ENCODE data around the gene IFRD2. TPM values are rescaled to one million over a fixed set of nuclear protein-coding genes. Genes with fewer than 3 reads are reported as not detected.

Gene IFRD2
- total RNA-seq, 2 experiments from 2014 or later: 30.0 to 30.4 TPM

- no peak for ATAC-seq (ENCODE audit: poor library complexity)
- no peaks in the 10 kb centered on the region for H3K36me3 Mint-ChIP-seq (ENCODE audit: low read depth)
- TF ChIP-seq, protein P1, sequence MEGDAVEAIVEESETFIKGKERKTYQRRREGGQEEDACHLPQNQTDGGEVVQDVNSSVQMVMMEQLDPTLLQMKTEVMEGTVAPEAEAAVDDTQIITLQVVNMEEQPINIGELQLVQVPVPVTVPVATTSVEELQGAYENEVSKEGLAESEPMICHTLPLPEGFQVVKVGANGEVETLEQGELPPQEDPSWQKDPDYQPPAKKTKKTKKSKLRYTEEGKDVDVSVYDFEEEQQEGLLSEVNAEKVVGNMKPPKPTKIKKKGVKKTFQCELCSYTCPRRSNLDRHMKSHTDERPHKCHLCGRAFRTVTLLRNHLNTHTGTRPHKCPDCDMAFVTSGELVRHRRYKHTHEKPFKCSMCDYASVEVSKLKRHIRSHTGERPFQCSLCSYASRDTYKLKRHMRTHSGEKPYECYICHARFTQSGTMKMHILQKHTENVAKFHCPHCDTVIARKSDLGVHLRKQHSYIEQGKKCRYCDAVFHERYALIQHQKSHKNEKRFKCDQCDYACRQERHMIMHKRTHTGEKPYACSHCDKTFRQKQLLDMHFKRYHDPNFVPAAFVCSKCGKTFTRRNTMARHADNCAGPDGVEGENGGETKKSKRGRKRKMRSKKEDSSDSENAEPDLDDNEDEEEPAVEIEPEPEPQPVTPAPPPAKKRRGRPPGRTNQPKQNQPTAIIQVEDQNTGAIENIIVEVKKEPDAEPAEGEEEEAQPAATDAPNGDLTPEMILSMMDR (IDR thresholded peaks at IDR 0.05): no peak
Observed at GRCh38 chr3:50269460-50269859, 22.8 kb downstream of the IFRD2 start.

DNA sequence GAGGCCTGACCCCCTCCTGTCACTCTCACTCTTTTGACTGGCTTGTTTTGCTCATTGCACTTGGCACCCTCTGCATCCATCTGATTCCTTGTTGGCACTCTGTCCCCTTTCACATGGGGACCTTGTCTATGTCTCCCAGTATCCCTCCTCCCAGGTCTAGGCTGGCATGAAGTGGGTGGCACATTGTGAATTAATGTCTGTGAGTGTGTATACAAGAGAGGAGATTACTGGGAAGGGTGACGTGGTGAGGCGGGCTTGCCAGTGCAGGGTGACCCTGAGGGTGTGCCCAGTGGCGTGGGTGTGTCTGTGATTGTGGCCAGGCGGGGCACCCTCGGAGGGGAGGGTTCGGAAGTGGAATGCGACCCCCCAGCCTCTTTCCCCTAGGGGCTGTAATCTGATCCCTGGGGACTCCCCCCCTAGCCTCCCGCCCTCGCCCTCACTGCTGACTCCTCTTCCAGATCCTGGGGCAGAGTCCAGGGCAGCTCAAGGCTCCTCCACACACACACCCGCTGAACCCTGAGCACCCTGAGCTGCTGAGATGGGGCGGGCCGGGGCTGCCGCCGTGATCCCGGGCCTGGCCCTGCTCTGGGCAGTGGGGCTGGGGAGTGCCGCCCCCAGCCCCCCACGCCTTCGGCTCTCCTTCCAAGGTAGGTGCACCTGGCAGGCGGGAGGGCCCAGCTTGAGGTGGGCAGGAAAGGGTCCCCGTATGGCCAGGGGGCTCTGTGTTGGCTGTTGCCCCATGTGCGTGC lies 23.4 kb downstream of the IFRD2 start, which contains the start of gene SEMA3B:
TSS of gene SEMA3B (plus strand) at position 445 of the 749 bp plus-strand sequence. CDS start at position 539, 94 bp downstream.
- Histone ChIP-seq H3K4me3 (ENCODE audit: low read length) (no peak within 1 kb of the TSS), H3K27me3 (ENCODE audit: control insufficient read depth in 1 of 2, insufficient read depth in 2 of 2, low read length in 2 of 2) (peaks cover 7 to 17% of the 10 kb centered on the region in 2 experiments), H3K9me3 (ENCODE audit: control insufficient read depth in 1 of 2, insufficient read depth in 1 of 2, low read length in 2 of 2) (peaks cover 0 to 5% of the 10 kb centered on the region in 2 experiments), H3K4me1 (ENCODE audit: insufficient read depth, low read length) (peaks cover 12% of the 10 kb centered on the region), H3K36me3 (ENCODE audit: insufficient read depth, low read length) (no peaks in the 10 kb centered on the region), H3K27ac (ENCODE audit: low read depth in 1 of 2, low read length in 2 of 2) (no peak within 1 kb of the TSS)
- no peak for ATAC-seq (ENCODE audit: poor library complexity)
- ChIA-PET CTCF (no interaction called here), POLR2A (no interaction called here)
- TF ChIP-seq, protein P1 (IDR thresholded peaks at IDR 0.05): no peak
- H3K36me3 Mint-ChIP-seq (ENCODE audit: low read depth): no peaks in the 10 kb centered on the region
- no peak within 1 kb of the TSS for H3K4me3 Mint-ChIP-seq
- intact Hi-C loops (cut with DNase I, micrococcal nuclease): no loop called here
- H3K4me1 Mint-ChIP-seq (ENCODE audit: low read depth): peaks cover 11% of the 10 kb centered on the region
- no peaks in the 10 kb centered on the region for H3K9me3 Mint-ChIP-seq
- H3K27me3 Mint-ChIP-seq: peaks cover 21% of the 10 kb centered on the region
- DNase-seq: no peak
- no peak within 1 kb of the TSS for H3K27ac Mint-ChIP-seq

More at GRCh38 chr3:50269460-50269859, 22.8 kb downstream of the IFRD2 start:
- ChIA-PET POLR2A (no interaction called here), CTCF (no interaction called here)
- no peak for DNase-seq
- no peak overlapping the region for H3K27ac Mint-ChIP-seq
- H3K27me3 ChIP-seq (ENCODE audit: control insufficient read depth in 1 of 2, insufficient read depth in 2 of 2, low read length in 2 of 2): peaks cover 13 to 23% of the 10 kb centered on the region in 2 experiments
- intact Hi-C loops (cut with DNase I, micrococcal nuclease): no loop called here
- no peaks in the 10 kb centered on the region for H3K36me3 ChIP-seq (ENCODE audit: insufficient read depth, low read length)
- no peak overlapping the region for H3K4me3 ChIP-seq (ENCODE audit: low read length)
- H3K4me1 Mint-ChIP-seq (ENCODE audit: low read depth): peaks cover 17% of the 10 kb centered on the region
- no peak overlapping the region for H3K27ac ChIP-seq (ENCODE audit: low read depth in 1 of 2, low read length in 2 of 2)
- H3K4me1 ChIP-seq (ENCODE audit: insufficient read depth, low read length): peaks cover 18% of the 10 kb centered on the region
- no peaks in the 10 kb centered on the region for H3K9me3 Mint-ChIP-seq
- H3K9me3 ChIP-seq (ENCODE audit: control insufficient read depth in 1 of 2, insufficient read depth in 1 of 2, low read length in 2 of 2): peaks cover 0 to 5% of the 10 kb centered on the region in 2 experiments
- no peak overlapping the region for H3K4me3 Mint-ChIP-seq
- peaks cover 27% of the 10 kb centered on the region for H3K27me3 Mint-ChIP-seq

DNA sequence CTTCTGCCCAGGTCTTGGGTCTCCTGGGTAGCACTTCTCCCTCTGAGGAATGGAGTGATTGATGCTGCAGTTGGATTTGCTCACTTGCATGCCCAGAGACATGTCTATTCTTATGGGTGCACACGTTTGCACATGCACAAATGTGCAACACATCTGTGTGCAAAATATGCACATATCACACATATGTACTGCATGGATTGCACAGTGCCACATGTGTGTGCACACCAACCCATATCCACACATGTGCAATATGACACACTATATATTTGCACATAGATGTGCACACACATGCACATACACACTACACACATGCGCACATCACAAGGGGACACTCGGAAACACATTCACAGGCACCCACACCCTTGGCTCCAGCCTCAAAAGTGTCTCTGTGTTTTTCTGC lies 24.0 kb downstream of the IFRD2 start:
- ChIA-PET POLR2A (no interaction called here), CTCF (no interaction called here)
- Histone ChIP-seq H3K36me3 (ENCODE audit: insufficient read depth, low read length) (no peaks in the 10 kb centered on the region), H3K4me3 (ENCODE audit: low read length) (no peak overlapping the region), H3K27me3 (ENCODE audit: control insufficient read depth in 1 of 2, insufficient read depth in 2 of 2, low read length in 2 of 2) (peaks cover 1 to 11% of the 10 kb centered on the region in 2 experiments), H3K9me3 (ENCODE audit: control insufficient read depth in 1 of 2, insufficient read depth in 1 of 2, low read length in 2 of 2) (peaks cover 0 to 3% of the 10 kb centered on the region in 2 experiments), H3K27ac (ENCODE audit: low read depth in 1 of 2, low read length in 2 of 2) (no peak overlapping the region), H3K4me1 (ENCODE audit: insufficient read depth, low read length) (peaks cover 6% of the 10 kb centered on the region)
- peaks cover 10% of the 10 kb centered on the region for H3K4me1 Mint-ChIP-seq (ENCODE audit: low read depth)
- DNase-seq (no peak), ATAC-seq (ENCODE audit: poor library complexity) (no peak)
- no peaks in the 10 kb centered on the region for H3K36me3 Mint-ChIP-seq (ENCODE audit: low read depth)
- no peaks in the 10 kb centered on the region for H3K9me3 Mint-ChIP-seq
- intact Hi-C loops (cut with DNase I, micrococcal nuclease): no loop called here
- TF ChIP-seq, protein P1 (IDR thresholded peaks at IDR 0.05): no peak
- H3K27ac Mint-ChIP-seq: no peak overlapping the region
- peaks cover 21% of the 10 kb centered on the region for H3K27me3 Mint-ChIP-seq
- no peak overlapping the region for H3K4me3 Mint-ChIP-seq
